GM19324 (cell line): ENCODE results near the gene DNASE1L2.
A peak's percentile ranks its signal among the peaks of the same experiment; 100 is the strongest.
"Not testable (repeated sequence)": the region's sequence is repeated elsewhere in the genome, so short reads cannot be mapped to it uniquely, and the experiment has no call there.

Experiments
- ATAC-seq: cut with Tn5 transposase; IDR thresholded peaks from one replicate; pipeline ENCODE4 v1.9.1; 2021; ENCODE audit warnings: mild to moderate bottlenecking, moderate library complexity; ENCODE audit not compliant: unreplicated experiment, low FRiP score

Gene DNASE1L2

DNA sequence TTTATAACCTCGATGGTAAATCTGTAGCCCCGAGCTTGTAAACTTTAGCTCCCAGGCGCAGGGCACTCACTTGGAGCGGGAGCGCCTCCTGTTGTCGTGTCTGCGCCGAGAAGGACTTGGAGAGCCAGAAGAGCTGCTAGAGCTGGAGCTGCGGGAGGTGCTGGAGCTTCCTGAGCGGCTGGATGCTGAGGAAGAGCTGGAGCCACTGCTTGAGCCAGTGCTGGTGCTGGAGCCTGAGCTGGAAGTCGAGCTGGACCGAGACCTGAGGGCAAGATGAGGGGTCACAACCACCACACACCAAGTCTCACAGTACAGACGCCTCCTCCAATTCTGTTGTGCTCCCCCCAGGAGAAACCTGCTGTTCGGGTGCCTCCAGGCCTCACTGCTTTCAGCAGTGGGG is 26.8 kb downstream of the DNASE1L2 start:
- ATAC-seq: not testable (repeated sequence)

DNA sequence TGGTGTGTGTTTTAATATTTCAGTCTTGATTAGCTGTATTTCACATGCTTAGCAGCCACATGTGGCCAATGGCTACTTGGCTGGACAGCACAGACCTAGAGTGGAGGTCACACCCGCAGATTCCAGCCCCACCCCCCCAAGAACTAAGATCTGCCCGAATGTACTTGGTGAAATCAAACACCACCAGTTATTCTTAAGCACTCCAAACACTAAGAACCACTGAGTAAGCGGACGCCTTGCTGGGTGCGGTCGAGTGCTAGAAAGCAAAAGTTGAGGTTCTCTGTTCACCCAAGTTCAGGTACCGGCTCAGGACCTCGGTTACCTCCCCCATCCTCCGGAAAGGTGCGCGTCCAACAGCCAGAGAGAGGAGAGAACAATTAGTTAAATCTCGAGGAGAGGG is 30.6 kb downstream of the DNASE1L2 start:
- not testable (repeated sequence) for ATAC-seq

DNA sequence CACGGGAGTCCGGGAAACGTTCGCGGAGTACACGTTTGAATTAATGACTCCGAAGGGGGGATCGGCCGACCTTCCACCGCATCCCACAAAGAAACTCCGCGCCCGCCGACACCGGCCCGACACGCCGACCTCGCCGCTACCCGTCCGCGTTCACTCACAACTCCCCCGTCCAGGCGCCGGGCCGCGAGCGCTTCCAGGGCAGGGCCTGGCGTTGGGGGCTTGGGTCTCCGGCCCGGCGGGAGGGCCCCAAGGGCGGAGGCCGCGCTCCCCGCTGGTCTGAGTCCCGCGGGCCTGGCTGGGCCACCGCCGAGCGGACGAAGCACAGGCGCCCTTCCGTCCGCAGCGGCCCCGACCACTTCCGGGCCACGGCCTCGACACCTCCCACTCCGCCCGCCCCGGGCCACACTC is 31.3 kb downstream of the DNASE1L2 start:
- peak; percentile 62 for ATAC-seq

DNA sequence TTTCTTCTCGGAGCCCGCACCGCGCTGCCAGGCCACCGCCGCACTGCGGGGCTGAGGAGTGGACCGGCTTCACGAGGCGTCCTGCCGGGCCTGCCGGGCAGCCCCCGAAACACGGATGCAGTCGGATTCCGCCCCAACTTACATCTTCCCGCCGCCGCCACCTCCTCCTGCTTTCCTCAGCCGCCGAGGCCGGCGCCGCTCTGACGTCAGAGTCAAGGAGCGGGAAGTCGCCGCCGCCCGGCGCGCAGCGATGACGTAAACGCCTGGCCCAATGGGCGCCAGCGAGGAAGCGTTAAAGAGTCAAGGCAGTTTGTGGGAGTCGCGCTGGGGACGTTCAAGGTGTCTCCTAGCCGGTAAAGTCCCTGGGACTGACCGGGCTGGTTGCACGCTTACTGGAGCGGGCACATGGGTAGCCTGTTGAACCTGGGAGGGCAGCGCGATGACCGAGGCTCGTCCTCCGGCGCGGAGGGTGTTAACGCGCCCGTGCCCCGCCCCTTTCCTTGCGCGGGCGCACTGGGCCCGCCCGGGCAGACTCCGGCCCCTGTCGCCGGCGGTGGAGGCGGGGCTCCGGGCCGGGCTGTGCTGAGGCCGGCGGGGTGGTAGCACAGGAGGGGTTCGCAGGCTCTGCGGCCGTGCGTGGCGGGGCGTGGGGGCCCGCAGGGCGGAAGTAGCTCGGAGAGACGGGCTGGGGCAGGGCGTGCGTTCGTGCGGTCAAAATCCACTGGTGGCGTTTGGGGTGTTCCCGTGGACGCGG is 31.8 kb downstream of the DNASE1L2 start, which contains the start of gene RNPS1:
Gene RNPS1 (minus strand): TSS at position 214 of the 754 bp plus-strand sequence. CDS start 3,483 bp downstream, outside the sequence.
- peak; percentile 86 for ATAC-seq

DNA sequence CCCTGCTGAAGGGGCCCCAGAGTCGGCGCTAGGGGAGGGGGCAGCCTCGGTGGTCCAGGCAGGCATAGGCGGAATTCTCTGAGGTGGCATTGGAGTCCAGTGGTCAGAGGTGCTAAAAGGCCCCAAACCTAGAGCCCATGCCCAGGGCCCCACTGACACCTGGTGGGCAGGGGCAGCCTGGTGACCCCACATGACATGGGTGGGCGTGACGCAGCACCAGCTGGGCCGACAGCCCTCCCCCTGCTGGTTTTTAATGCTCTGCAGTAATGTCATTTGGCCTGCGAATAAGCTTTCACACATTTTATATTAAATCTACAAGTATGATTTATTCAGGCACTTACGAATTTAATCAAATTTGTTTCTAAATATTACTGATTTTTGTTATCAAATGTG is 33.8 kb downstream of the DNASE1L2 start:
- no peak for ATAC-seq

DNA sequence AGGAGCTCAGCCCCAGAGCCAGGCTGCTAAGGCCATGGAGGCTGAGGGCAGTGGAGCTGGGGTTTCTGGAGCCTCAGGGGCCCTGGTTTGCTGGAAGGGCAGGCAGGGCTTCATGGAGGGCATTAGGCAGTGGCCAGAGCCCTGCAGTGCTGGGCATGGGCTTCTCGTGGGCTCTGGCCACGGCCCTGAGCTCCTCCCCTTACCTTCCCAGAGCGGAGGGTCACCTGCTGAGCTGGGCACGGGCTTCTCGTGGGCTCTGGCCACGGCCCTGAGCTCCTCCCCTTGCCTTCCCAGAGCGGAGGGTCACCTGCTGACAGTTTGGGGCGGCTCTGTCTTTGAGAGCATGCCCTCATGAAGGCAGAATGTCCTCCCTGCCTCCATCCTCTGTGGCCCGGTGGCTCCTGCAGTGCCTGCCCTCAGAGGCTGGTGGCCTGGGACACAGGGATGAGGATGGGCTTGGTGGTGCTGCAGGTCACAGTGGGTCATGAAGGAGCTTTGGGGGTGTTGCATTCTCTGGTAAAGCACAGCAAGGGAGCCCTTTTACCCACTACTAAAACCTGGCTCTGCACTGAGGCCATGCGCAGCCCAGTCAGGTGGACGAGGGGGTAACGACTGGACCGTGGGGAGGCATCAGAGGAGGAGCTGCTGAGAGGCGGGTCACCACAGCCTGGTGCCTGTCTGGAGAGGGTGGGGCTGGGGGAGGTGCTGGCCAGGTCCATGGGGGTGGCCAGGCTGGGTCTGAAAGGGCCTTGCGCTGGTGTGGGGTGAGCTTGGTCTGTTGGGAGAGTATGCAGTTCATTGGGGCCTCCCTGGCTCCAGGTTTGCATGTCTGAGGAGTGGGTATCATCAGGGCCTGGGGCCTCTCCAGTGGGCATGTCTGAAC is 34.6 kb downstream of the DNASE1L2 start:
- ATAC-seq: no peak

DNA sequence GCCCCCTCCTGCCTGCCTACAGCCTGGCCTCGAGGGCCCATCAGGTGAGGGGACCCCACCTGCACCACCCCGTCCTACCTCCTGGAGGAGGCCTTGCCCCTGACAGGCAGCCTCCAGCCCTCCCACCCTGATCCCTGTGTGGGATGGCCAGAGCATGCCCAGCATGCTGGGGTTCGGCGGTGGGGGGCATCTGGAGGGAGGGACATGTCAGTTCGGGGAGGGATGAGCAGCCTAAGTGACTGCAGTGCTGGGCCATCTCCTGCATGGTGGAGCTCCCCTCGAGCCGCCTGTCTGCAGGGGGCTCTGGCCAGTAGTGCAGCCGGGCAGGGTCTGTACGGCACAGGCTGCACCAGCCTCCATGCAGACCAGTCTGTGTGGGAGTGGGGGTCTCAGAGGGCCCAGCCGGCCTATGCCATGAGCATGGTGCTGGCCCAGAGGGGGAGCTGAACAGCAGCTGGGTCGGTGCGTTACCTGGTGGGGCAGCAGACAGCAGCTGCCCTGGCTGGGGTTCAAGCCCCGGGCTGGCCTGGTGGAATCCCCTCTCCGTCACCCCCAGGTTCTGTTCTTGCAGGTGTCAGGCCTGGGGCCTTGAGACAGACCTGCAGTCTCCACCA is 35.7 kb downstream of the DNASE1L2 start:
- ATAC-seq: no peak

DNA sequence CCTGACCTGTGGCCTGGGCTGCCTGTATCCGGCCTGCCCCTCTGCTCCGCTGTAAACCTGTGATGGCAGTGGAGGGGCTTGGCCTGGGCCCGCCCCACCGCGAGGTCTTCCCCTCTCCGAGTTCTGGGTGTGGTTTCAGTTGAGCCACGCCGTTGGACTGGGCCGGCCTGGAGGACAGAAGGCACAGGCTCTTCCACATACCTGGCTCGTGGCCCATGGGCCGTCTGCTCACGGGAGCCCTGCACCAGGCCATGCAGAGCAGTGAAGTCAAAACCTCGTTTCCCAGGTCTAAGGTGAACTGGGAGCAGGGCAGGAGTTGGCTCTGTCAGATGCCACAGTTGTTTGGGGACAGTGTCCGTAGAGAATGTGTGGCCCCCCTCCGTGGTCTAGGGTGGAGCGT is 37.2 kb downstream of the DNASE1L2 start:
- no peak for ATAC-seq

DNA sequence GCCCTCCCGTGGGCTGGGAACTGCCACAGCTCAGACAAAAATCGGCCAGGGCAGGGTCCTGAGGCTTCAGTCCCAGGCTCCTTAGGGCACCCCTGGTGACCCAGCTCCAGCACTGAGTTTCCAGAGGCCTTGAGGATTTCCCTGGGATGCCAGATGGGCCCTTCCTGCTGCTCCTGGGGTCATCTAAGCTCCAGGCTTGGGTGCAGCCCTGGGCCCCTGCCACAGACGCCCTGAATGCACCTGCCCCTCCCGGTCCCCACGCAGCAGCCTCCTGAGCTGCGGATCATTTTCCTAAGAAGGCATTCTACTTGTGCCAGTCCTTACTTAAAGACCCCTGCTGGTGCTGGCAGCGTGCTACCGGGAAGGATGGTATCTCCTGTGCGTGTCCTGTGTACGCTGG is 37.7 kb downstream of the DNASE1L2 start:
- no peak for ATAC-seq

DNA sequence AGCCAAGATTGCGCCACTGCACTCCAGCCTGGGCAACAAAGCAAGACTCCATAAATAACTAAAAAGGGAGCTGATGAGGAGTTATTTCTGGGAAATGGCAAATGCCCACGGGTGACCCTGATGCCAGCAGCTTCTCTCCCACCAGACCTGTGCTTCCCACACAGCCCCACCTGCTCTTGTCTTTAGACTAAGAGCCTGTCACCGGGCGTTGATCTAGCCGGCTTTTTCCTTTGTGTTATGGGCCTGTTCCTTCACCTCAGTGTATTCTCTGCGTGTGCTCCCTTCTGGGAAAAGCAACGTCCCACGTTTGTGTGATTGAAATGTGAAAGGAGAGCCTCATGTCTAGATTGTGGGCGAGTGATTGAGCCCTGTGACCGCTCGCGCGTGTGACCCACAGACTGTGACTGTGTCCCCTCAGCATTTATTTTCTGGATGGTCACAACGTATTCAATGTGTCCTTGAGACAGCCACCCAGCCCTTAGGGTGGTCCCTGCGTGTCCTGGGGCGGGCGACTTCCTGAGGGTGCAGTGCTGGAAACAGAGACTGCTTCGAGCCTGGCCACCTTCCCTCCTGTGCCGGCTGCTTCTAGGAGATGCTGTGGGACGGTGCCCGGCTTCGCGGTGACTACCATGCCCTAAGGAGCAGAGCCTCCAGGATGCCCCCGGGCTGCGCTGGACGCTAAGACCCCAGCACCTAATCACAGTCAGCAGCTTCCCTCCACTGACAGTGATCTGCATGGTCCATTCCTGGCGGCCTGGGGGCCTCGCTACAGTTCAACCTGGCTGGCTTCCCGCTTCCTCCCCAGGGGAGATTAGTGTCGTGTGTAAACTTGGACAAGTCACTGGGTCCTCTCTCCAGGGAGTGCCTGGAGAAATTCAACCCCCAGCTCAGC is 39.5 kb downstream of the DNASE1L2 start:
- no peak for ATAC-seq

DNA sequence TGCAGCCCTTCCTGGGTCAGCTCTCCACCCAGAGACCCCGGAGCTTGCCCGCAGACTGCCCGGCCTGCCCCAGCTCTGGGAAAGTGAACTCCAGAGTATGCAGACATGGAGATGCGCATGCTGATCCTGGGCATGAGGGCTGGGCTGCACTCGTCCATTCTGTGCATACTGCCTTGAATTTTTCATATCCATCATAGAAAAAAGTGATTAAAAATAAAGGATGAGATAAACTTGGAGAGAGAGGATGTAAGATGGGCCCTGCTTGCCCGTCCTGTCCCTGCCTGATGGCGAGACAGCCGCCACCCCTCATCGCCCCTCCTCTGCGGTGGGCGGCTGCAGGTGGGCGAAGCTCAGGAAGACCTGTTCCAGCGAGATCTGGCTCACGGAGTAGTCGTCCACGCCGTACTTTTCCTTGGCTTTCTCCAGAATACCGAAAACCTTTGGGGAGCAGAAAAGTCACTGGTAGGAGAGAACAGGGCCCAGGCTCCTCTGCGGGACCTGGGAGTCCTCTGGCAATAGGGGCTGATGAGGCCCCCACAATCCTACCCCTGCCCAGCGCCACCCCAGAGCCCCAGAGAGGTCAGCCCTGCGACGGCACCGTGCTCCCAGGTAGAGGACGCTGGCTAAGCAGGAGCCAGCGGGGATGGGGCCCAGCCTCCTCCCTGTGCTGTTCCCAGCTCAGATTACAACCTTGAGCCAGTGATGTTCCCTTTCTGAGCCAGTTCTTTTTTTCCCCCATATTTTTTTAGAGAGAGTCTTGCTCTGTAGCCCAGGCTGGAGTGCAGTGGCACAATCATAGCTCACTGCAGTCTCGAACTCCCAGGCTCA is 40.3 kb downstream of the DNASE1L2 start:
- no peak for ATAC-seq

DNA sequence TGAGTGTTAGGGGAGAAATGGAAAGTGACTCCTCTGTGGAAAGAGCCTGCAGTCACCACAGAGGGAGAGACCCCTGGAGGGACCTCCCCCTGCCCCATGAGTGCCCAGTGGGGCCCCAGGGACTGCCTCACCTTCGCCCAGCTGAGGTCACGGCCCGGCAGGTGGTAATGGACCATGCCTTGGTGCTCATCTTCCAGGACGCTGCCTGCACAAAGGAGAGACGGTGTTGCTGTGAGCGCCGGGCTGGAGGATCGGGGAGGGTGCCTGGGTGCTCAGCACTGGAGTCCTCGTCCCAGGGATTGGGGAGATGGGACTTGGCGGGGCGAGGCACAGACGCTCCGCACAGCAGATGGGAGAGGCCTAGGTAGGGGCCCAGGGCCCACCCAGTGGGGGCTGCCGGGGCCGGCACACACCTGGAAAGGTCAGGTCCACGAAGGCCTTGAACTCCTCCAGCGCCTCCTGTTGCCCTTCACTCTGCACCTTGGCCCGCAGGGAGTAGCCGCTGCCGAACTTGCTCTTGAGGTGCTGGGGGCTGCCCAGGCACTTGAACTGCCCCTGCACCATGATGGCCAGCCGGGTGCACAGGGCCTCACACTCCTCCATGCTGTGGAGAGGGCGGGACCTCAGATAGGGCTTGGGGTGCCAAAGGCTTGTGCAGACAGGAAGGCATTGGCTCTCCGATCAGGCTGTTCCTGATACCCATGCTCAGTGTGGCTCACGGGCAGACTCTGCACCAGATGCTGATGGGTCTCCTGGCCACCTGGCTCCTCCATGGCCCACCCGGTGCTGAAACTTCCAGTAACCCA is 41.4 kb downstream of the DNASE1L2 start:
- ATAC-seq: no peak

DNA sequence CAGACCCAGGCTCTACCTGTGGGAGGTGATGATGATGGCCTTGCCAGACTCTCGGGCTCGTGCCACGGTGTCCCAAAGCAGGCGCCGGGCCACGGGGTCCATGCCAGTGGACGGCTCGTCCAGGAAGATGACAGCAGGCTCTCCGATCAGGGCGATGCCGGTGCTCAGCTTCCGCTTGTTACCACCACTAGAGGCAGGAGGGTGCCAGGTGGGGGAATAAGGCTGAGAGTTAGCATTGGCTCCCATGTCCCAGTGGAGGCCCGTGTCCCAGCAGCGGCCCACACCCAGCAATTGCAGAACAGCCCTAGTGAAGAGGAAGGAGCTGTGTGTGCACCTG is 42.0 kb downstream of the DNASE1L2 start:
- no peak for ATAC-seq

DNA sequence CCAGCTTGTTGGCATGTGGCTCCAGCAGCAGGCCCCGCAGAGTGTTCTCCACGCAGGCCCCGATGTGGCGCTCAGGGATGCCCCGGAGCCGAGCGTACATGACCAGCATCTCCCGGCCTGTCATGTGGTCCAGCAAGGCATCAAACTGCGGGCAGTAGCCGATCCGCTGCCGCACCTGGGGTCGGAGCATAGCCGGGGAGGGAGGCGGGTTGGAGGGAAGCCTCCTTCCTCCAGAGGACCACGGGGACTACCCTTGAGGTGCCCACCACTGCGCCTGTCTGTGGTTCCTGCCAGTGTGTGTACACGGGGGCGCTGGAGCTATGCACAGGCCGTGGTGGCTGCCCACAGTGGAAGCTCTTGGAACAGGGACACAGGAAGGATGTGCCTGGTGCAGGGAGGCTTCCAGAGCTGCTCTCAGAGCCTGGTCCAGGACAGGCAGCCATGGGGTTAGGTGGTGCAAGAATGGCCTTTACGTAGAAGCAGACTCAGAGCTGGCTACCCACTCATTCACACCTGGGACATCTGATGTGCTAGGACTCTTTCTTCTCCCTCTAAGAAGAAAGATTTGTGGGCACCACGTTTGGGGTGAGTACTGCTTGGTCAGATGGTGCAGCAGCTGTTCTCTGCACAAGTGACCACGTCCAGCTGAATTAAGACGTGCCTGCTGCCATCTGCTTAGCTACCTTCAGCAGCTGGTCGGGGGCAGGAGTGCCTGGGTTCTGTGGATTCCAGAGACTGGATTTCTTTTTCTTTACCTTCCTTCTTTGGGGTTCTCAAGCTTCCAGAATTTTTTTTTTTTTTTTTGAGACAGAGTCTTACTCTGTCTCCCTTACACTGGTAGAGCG is 42.9 kb downstream of the DNASE1L2 start:
- no peak for ATAC-seq

DNA sequence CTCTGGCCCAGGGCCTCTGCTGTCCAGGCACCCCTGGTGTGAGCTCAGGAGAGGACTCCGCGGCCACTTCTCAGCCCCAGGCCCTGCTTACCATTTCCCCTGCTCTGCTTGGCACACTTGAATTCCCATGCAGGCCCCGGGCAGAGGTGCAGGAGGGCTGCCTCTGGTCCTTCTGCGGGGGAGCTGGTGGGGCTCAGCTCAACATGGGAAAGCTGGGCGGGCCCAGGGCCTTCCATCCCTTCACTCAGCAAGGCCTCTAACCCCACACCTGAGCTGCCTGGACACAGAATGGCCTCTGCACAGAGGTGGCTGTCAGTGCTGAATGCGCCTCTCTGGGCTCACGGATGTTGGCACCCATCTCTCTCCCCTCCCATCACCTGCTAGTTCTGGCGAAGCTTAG is 44.2 kb downstream of the DNASE1L2 start:
- no peak for ATAC-seq

DNA sequence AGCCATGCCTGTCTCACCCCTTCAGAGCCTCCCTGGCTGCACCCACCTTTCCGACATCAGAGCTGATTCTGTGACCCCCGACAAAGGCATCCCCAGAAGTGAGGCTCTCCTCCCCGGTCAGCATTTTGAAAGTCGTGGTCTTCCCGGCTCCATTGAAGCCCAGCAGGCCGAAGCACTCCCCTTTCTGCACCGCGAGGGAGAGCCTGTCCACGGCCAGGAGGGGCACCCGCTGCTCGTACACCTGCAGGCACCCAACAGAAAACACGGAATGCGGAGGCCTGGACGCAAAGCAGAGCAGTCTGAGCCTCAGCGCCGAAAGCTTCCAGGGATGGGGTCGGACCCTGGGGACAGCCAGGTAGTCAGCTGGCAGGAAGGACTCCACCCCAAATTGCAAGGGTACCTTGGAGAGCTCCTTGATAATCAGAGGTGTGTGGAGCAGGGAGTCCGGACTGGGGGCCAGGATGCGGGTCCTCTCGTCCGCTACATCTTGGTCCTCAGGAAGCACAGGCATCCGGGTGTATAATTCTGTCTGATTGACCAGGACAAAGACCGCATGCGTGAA is 44.8 kb downstream of the DNASE1L2 start:
- no peak for ATAC-seq

DNA sequence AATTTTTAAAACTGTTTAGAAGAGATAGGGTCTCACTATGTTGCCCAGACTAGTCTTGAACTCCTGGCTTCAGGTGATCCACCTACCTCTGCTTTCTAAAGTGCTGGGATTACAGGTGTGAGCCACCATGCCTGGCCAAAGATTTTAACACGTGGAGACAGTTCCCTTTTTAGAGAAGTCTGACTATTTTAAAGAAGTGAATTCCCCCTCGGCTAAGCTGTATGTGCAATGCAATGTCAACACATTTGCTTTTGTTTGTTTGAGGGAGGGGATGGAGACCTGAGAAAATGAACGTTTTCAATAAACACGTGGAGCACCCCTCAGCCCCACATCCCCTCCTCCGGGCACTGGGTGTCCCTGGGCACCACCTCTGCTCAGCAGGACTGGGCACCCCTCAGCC is 46.0 kb downstream of the DNASE1L2 start:
- ATAC-seq: no peak
